HG02973 (cell line): Measurements from ENCODE around the gene IL1R1.

Source experiments
- ATAC-seq: cut with Tn5 transposase; IDR thresholded peaks from one replicate; pipeline ENCODE4 v1.9.1; 2021; ENCODE audit warnings: moderate library complexity; ENCODE audit not compliant: unreplicated experiment

Gene IL1R1

DNA sequence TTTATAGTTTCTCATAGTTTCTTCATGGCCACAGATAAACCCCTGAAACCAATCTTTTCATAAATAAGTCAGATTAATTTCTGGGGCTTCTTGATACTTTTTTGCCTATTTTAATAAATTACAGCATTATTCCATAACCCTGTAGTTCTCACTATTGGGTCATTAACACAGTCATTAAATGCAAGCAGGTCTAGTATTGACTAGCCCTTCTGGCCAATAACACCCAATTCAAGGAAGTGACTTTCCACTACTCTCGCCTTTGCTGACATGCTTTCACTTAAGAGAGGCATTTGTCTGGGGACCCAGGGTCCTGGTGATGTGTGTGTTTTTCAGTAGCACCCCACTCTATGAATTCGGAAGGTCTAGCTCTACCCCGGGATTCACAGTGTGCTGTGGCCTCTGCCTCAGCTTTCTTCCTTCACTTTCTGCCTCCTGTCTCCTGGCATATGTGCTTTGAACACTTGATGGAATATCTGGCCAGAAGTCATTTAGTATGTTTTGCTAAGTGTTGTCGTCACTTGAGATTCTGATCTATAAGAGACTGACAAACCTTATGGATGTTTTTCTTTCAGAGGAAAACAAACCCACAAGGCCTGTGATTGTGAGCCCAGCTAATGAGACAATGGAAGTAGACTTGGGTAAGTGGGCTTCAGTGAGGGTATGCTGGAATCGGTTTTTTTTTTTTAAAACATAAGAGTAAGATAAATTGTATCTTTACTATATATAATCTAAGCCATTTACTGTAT is 25.7 kb downstream of the IL1R1 start:
- ATAC-seq: no peak

DNA sequence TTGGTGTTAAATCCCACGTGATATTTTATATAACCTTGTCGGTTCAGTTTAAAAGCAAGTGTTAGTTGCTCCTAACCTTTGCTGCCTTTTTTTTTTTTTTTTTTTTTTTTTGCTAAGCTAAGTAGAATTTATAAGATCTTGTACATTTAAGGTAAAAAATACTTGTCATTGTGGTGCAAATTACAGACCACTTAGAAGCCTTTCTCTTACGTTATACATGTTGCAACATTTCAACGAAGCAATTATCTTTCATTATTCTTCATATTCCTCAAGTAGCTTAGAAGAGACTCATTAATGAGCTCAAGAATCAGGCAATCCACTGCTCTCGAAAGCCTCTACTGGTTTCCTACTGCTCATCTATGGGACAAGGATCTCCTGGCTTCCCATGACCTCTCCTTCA is 29.4 kb downstream of the IL1R1 start:
- no peak for ATAC-seq

DNA sequence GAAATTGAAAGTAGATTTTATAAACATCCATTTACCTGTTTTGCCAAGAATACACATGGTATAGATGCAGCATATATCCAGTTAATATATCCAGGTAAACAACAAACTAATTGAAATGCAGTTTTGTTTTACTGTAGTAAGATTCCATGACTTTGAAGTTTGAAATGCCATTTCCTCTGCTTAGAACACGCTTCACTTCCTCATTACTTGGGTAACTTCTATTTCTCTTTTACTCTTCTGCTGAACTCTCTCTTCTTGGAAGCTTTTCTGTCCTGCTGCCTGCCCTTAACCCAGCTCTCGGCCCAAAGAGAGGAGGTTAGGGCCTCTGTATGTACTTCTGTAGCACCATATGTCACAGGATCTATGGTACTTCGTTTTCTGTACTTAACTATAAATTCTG is 30.2 kb downstream of the IL1R1 start:
- ATAC-seq: no peak

DNA sequence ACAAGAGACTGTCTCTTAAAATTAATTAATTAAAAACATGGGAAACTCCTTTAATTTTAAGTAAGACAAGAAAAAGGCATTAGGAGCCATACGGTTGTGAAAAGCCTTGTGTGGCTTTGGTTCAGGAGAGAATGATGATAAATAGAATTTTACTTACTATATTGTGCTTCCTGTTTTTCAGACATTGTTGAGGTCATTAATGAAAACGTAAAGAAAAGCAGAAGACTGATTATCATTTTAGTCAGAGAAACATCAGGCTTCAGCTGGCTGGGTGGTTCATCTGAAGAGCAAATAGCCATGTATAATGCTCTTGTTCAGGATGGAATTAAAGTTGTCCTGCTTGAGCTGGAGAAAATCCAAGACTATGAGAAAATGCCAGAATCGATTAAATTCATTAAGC is 33.6 kb downstream of the IL1R1 start:
- no peak for ATAC-seq

DNA sequence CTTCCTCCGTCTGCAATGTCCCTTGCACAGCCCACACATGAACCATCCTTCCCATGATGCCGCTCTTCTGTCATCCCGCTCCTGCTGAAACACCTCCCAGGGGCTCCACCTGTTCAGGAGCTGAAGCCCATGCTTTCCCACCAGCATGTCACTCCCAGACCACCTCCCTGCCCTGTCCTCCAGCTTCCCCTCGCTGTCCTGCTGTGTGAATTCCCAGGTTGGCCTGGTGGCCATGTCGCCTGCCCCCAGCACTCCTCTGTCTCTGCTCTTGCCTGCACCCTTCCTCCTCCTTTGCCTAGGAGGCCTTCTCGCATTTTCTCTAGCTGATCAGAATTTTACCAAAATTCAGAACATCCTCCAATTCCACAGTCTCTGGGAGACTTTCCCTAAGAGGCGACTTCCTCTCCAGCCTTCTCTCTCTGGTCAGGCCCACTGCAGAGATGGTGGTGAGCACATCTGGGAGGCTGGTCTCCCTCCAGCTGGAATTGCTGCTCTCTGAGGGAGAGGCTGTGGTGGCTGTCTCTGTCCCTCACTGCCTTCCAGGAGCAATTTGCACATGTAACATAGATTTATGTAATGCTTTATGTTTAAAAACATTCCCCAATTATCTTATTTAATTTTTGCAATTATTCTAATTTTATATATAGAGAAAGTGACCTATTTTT is 35.4 kb downstream of the IL1R1 start:
- no peak for ATAC-seq

DNA sequence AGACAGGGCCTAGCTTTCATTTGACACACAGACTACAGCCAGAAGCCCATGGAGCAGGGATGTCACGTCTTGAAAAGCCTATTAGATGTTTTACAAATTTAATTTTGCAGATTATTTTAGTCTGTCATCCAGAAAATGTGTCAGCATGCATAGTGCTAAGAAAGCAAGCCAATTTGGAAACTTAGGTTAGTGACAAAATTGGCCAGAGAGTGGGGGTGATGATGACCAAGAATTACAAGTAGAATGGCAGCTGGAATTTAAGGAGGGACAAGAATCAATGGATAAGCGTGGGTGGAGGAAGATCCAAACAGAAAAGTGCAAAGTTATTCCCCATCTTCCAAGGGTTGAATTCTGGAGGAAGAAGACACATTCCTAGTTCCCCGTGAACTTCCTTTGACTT is 36.5 kb downstream of the IL1R1 start:
- ATAC-seq: no peak

DNA sequence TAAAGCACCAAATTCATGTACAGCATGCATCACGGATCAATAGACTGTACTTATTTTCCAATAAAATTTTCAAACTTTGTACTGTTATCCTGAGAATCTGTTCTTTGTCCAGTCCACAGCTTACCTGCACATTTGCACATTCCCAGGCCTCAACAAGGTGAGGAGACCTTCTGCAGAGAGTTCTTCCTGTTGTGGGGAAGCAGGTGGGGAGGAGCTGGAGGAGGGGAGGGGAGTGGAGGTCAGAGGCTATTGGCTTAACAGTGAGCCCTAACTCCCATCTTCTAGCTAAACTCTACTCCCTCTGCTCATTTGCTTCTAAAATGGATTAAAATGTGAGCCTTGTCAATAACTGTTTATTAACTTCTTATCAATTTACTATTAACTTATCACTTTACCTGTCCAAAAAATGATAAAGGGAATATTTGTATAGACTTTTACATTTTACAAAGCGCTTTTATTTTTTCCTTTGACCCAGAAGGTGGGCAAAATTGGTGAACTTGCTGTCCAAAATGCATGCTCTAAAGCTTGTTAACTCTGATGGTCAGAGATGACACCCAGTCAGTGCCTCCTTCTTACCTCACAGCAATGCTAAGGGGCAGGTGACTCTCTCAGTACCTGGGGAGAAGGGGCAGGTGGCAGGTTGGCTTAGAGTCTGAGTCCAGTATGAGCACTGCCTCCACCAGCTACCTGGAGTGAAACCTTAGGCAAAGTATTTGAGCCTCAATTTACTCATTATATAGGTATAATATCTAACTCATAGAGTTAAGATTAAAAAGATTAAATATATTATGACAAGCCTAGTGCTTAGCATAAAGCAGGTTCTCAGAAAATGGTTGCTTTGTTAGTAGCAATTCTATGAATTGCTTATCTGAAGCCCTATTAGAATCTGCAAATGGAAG is 37.5 kb downstream of the IL1R1 start:
- ATAC-seq: no peak

DNA sequence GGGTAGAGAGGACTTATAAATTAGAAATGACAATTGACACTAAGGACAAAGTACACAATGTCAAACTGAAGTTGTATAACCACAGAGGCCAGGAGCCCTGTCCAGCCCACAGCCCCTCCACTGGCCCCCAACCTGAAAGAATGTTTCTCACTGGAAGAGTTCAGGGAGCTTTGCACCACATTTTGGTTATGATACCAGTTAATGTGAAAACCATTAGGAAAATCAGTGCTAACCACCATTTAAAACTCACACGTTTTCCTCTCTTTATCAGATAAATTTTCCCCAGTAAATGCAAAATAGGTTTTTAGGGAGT is 38.1 kb downstream of the IL1R1 start:
- no peak for ATAC-seq

DNA sequence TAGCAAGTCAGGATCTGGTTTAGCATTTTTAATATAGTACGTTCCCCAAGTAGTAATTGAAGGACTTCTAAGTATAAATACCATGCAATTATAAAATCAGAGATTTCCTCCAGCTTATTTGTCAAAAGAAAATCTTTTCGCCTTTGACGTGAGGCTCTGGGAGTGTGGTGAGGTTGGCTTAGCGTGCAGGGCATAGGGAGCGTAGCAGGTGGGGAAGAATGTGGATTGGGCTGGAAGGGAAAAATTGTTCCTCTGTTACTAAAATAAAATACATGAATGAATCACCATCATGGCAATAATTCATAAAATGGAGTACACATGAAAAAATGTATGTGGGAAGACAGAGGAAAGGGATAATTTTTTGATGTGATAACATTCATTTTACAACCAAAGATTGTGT is 38.8 kb downstream of the IL1R1 start:
- ATAC-seq: no peak

DNA sequence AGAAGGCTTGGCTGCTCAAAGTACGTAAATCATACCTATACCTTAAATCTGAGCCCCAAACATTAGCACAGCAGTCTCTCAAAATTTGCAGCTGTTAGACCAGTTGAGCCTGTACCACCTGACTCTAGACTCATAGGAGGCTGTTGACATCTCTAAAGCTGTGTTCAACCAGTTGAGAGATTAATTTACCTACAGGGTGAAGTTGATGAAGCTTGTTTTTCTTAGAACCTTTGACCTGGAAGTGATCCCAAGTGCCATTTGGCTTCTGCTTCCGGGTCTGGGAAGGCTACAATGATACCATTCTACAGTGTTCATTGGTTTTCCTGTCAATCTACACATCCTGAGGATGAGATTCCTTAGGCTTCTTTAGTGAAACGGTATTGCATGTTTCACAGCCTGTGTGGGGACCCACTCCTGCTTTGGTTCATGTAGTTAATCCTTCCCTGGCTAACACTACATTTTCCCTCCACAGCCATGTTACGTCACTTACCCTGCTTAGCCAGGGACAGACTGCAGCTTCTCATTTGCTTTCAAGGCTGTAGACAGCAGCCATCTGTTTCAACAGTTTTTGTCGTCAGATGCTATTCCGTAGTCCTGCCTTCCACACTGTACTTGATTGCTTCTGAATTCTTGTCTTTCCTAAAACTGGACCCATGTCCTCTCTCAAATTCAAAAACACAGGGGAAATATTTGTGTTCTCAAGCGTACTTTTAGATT is 39.5 kb downstream of the IL1R1 start:
- ATAC-seq: no peak

DNA sequence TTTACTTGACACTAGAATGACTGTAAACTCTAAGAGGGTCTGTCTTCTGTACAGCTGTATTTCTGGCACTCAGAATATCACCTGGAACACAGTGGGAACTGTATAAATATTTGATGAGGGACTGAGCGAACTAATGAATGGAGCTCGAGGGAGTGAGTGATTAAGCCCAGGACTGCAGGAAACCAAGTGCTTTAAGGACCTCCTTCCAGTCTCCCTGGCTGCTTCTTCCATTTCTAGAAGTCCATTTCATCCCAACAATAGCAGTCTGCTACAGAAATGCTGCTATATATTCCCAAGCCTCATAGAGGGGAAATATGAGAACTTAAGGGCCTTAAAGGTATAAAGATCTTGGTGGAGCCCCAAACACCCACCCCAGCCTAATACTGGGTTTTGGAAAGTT is 41.5 kb downstream of the IL1R1 start:
- no peak for ATAC-seq

DNA sequence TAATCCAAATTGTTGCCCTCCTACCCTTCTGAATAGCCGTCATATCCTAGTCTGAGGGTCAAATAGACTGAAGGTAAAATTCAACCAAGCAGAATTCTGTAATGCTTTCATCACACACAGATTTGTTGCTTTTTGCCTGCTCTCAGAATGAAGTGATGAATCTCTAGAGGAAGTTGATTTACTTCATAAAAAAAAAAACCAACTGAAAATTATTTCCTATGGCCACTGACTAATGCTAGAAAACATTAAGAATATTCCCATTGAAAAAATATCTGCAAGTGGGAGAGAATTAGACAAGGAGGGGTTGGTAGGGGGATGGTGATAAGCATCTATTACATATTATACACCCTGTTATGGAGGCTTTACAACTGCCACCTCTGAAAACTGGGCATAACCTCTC is 42.0 kb downstream of the IL1R1 start:
- ATAC-seq: no peak

DNA sequence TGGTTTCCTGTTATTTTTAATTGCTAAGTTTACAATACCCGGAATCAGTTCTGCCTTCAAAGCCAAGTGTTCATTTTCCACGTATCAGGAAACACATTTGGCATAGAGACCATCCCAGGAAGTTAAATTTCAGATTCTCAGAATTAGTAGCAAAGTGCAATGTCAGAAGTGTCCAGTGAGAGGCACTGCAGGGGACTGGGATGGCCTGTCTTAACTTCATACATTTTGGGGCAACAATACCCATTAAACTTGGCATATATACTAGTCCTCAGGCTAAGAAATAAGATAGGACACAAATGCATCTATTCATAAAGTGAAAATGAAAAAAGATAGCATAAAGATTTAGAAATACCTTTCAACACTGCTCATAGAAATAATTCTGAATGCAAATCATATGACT is 42.8 kb downstream of the IL1R1 start:
- ATAC-seq: no peak

DNA sequence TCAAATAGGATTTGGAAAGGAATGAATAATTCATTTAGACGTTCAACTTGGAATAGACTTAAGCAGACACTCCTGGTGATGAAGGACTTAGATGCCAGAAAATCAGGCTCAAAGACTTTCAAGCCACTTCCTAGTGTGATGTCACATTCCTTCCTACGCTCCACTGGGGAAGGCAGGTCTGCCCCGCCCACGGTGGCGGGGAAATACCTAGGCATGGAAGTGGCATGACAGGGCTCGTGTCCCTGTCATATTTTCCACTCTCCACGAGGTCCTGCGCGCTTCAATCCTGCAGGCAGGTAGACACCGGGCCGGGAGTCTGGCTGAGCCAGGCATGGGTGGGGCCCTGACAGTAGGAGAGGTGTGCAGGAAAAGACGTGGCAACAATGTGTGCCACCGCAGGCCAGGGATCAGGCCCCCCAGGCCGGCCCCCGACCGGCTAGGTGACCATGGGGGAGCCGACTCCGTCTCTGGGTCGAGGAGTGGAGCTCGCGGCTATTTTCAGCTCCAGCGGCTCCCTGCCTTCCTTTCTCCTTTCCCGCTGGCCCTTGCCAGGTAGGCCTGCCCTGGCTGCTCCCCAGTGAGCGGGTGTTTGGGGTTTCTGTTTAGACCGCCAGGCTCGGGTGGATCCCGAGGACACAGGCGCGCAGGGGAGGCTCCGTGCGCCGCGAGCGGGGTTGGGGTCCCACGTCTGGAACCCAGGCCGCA is 44.4 kb downstream of the IL1R1 start, which contains the start of gene IL1RL2:
Gene IL1RL2, plus strand, starts transcription at position 233 of the 705 bp plus-strand sequence. CDS start 845 bp downstream, outside the sequence.
- ATAC-seq: no peak

DNA sequence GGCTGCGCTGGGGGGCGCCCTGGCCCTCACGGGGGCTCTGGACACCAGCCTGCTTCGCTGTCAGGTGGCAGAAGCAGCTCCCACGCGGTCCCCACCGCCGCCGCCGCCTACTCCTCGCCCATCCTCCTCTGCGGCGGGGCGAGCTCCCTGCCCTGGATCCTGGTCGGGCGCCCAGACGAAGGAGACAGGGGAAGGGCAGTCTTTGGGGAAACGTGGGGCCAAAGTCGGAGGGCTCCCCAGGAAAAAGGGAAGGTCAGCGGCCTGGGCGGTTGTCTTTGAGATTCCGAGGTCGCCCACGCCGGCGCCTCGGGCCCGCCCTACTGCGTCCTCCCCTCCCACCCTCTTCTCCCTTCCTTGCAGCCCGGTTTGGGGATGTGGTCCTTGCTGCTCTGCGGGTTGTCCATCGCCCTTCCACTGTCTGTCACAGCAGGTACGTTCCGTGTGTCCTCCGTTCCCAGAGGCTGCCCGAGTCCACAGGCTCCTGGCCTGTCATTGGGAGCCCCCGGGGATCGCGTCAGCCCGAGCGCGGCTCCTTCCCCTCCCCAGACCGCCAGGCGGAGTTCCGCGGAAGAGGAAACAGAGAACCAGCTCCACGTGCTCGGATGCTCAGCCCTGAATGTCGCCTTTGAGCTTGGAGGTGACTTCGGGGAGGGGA is 45.1 kb downstream of the IL1R1 start:
- no peak for ATAC-seq

DNA sequence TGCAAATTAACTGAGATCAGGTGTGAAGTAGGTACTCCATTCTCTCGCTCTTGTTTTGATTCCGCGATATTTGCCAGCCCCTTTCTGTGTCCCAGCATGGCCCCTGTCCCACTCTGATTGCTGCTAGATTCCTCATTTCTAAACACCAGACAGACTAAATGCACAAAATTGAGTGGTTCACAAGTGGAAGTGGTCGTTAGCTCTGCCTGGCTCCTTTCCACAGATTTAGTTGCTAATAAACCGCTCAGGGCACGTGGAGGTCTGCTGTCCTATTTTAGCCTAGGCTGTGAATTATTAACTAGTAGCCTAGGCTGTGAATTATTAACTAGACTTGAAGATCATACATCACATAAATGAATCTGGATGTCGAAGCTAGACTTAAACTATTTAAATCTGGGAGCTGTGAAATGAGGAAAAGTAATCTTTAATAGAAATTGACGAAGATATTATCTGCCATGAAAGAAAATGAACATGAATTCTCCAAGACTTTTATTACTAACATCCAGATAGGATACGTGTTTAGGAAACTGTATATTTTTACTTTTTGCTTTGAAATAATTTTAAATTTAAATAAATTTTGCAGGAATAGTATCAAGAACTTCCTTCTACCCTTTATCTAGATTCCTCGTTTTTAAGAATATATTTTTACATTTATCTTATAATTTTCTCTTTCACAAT is 48.0 kb downstream of the IL1R1 start:
- ATAC-seq: no peak

DNA sequence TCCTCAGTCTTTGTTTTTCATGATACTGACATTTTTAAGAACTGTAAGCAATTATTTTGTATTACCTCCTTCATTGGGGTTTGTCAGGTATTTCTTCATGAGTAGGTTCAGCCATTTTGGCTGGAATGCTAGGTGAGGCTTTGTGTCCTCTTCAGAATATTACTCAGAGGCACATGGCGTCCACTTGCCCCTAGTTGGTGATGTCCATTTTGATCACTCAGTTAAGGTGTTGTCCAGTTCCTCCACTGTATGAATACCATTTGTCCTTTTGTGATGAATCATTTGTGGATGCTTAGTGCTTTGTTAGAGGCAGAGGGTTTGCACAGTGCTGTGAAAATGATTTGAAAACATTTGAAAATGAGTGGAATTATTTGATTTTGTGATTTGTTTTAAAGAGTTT is 49.0 kb downstream of the IL1R1 start:
- ATAC-seq: no peak

DNA sequence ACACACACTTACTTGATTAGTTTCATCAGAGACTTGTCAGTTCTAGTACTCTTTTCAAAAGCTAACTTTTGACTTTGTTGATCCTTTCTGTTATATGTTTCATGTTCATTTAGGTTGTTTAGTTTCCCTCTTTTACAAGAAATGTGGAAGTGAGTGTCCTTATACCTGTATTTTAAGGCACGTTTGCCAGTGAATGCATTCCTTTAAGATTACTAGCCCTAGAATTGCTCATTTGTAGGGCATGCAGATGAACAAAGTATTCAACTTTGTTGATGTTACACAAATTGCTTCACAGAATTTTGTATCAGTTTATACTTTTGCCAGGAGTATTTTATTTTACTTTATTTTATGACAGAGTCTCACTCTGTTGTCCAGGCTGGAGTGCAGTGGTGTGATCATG is 50.5 kb downstream of the IL1R1 start:
- no peak for ATAC-seq

DNA sequence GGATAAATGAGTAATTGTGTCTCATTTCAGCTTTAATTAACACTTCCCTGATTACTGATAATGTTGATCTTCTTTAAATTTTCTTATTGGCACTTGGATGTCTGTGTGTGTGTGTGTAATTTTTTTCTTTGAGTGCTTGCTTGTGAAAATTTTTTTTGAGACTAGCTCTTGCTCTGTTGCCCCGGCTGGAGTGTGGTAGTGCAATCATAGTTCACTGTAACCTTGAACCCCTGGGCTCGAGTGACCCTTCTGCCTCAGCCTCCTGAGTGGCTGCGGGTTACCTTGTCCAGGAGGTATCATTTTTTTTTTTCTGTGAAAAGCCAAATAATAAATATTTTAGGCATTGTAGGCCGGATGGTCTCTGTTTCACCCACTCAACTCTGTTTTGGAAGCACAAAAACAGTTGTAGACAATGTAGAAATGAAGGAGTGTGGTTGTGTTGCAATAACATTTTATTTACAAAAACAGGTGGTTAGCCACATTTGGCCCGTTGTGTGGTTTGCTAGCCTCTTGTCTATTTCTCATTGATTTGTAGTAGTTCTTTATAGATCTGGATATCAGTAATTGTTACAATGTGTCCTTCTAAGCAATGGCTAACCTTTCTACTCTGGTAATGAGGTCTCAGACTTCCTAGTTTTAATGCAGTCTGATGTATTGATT is 52.2 kb downstream of the IL1R1 start:
- no peak for ATAC-seq
